Dedifferentiated amniotic fluid mesenchymal stem cell (primary cell): Measurements from ENCODE around the gene DBX2.
"Not testable (repeated sequence)": the region's sequence is repeated elsewhere in the genome, so short reads cannot be mapped to it uniquely, and the experiment has no call there.

Source experiments
- DNase-seq: peaks from one replicate; pipeline ENCODE4 v3.0.0-alpha.2; 2016; ENCODE audit errors: extremely low spot score

DBX2 gene

DNA sequence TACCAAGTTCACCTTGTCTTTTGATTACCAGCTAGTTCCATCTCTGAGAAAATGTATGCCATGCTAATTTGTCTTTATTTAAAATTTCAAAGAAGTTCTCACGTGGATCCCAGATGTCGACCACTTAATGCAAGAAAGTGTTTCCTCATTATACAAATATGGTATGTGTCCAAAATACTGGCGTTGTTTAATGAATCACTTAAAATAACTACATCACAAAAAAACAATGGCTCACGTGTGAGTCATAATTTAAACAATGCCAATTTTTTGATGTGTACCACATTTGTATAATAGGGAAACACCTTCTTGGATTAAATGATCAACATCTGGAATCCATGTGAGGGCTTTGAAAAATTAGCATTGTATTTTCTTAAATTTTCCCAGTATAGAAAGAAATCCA lies 40.8 kb downstream of the DBX2 start:
- DNase-seq = no peak

DNA sequence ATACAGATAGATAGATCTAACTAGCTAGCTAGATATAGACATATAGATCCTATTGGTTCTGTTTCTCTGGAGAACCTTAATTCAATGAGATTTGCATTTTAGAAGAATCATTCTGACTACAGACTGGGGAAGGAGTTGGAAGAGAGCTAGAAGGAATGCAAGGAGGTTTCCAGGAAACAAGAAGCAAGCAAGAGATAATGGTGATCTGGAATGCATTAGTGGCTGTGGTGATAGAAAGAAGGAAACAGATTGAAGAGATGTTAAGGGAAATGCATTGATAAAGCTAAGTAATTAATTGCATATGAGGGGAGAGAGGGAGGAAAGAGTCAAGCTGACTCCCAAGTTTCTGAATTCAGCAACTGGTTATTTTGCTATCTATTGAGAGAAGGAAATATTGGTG lies 42.7 kb downstream of the DBX2 start:
- no peak for DNase-seq

- no peak for DNase-seq
Measured at GRCh38 chr12:44999355-44999754, 51.5 kb downstream of the DBX2 start.

GRCh38 chr12:44993161-44993560 lies 57.7 kb downstream of the DBX2 start:
- no peak for DNase-seq

DNA sequence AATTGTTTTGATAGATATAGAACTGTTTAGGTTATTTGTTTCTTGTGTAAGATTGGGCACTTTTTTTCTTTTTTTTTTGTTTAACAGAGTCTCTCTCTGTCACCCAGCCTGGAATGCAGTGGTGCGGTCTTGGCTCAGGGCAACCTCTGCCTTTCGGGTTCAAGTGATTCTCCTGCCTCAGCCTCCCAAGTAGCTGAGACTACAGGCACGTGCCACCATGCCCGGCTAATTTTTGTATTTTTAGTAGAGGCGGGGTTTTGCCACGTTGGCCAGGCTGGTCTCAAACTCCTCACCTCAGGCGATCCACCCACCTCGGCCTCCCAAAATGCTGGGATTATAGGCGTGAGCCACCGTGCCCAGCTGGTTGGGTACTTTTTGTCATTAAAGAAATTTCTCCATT lies 66.0 kb downstream of the DBX2 start:
- not testable (repeated sequence) for DNase-seq

DNA sequence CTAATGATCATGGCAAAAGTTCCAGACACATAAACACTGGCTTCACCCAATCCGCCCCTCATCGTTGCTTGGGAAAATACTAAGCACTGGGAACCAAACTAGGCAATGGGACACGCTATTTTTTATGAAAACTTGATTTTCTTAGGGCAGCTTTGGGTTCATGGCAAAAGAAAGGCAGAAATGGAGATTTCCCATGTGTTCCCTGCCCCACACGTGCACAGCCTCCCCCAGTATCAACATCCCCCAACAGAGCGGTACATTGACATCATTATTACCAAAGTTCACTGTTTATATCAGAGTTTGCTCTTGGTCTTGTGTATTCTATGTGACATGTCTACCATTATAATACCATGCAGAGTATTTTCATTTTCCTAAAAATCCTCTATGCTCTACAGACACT lies 71.0 kb downstream of the DBX2 start:
- DNase-seq = no peak

DNA sequence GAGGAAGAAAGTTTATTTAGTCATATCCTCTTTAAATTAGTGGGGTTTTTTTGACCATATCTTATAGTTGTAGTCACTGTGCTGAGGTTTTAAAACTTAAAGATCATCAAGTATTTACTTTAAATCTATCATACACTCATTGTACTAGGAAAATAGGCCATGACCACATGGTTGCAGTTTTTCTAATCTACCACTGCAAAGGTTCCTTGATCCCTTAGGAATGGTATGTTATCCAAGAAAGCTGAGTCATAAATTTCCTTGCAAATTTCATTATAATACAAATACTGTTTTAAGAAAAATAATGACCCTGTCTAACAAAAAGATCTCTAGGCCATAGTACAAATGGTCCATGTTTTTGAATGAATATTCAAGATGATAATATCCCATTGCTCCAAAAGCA lies 74.7 kb downstream of the DBX2 start:
- DNase-seq = no peak

DNA sequence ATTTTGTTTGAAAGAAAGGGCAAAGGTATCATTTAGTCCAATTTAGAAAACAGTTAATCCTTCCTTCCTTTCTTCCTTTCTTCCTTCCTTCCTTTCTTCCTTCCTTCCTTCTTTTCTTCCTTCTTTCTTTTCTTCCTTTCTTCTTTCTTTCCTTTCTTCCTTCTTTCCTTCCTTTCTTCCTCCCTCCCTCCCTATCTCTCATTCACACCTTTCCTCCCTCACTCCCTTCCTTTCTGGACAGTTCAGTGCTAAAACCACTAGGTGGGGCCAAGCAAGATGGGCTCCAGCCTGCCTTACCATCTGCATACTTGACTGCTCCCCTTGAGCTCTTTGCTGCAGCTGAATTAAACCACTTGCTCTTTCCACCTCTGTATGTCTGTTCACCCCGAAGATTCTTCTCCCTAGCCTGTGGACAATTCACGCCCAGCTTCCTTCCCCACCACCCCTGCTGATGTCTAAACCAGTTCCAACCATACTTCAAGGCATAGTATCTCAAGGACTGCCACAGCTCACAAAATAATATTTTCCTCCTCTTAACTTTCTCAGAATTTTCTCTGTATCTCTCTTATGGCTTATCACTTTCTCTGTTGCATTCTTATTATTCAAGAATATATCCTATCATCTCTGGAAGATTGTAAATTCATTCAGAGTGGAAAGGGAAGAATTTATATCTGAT lies 78.0 kb downstream of the DBX2 start:
- DNase-seq = no peak

DNA sequence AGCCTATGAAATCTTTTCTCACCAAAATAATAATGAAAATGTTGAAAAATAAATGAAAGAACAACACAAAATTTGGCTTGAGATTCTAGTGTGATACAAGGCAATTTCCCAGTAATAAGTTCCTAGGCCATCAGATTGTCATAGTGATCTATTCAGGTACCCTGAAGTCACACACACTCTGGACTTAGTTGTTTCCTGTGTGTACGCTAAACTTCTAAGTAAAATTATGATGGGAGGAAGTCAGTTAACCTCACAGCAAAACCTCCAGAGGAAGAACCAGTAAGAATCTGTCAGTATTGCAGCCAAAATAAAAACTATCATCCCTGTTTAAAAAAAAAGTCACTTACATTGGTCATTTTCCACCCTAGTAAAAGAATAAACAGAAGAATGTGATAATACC lies 81.9 kb downstream of the DBX2 start:
- no peak for DNase-seq
